ENCODE measurements around the gene OR6S1.
"Not testable (repeated sequence)": the region's sequence is repeated elsewhere in the genome, so short reads cannot be mapped to it uniquely, and the experiment has no call there.

Gene OR6S1

GRCh38 chr14:20657216-20658211 lies 16.0 kb upstream of the OR6S1 start:
- H3K27me3 ChIP-seq (ENCODE audit: control insufficient read depth in 1 of 2, insufficient read depth in 2 of 2, low read length in 2 of 2): peaks cover 14 to 24% of the 10 kb centered on the region in 2 donors

DNA sequence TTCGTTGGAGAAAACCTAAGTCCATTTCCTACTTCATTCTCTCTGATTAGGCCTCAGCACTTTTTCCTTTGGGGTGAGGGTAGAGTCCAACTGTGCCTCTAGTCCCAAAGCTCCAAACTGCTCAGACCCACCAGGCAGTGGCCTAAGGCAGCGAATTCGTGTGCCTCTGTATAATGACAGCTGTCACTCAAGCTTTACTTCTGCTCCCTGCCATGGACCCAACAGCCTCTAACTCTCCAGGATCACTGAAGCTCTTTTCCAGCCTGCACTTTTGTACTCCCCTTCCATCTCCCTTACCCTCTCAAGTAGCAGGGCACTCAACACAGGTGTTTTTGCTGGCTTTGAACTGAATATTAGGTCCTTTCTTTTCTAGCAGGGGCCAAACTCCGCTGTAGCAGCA lies 14.8 kb upstream of the OR6S1 start:
- Histone ChIP-seq H3K27me3 (ENCODE audit: control insufficient read depth in 1 of 2, insufficient read depth in 2 of 2, low read length in 2 of 2) (peaks cover 14 to 27% of the 10 kb centered on the region in 2 donors), H3K9me3 (ENCODE audit: control insufficient read depth in 1 of 2, low read length in 2 of 2) (no peaks in the 10 kb centered on the region), H3K9ac (ENCODE audit: low read depth in 1 of 2, low read length in 2 of 2) (no peak overlapping the region)

More at GRCh38 chr14:20657216-20658211, 16.0 kb upstream of the OR6S1 start:
- Histone ChIP-seq H3K36me3 (ENCODE audit: control insufficient read depth in 1 of 2, insufficient read depth in 2 of 2, low read length in 2 of 2) (no peaks in the 10 kb centered on the region), H3K9me3 (ENCODE audit: control insufficient read depth in 1 of 2, low read length in 2 of 2) (no peaks in the 10 kb centered on the region), H3K4me3 (ENCODE audit: low read depth in 1 of 2, low read length in 2 of 2) (no peak overlapping the region), H3K4me1 (ENCODE audit: control insufficient read depth in 1 of 2, insufficient read depth in 2 of 2, low read length in 2 of 2) (peaks cover 32 to 34% of the 10 kb centered on the region in 2 donors), H3K9ac (ENCODE audit: low read depth in 1 of 2, low read length in 2 of 2) (no peak overlapping the region), H3K27ac (ENCODE audit: low read depth, low read length) (no peak overlapping the region)

GRCh38 chr14:20655851-20656250 lies 14.4 kb upstream of the OR6S1 start:
- H3K36me3 ChIP-seq (ENCODE audit: control insufficient read depth in 1 of 2, insufficient read depth in 2 of 2, low read length in 2 of 2): no peaks in the 10 kb centered on the region
- H3K9ac ChIP-seq (ENCODE audit: low read depth in 1 of 2, low read length in 2 of 2): no peak overlapping the region
- H3K27me3 ChIP-seq (ENCODE audit: control insufficient read depth in 1 of 2, insufficient read depth in 2 of 2, low read length in 2 of 2): peaks cover 14 to 27% of the 10 kb centered on the region in 2 donors
- H3K4me1 ChIP-seq (ENCODE audit: control insufficient read depth in 1 of 2, insufficient read depth in 2 of 2, low read length in 2 of 2): peaks cover 22 to 25% of the 10 kb centered on the region in 2 donors
- no peak overlapping the region for H3K27ac ChIP-seq (ENCODE audit: low read depth, low read length)
- H3K9me3 ChIP-seq (ENCODE audit: control insufficient read depth in 1 of 2, low read length in 2 of 2): no peaks in the 10 kb centered on the region
- no peak overlapping the region for H3K4me3 ChIP-seq (ENCODE audit: low read depth in 1 of 2, low read length in 2 of 2)

More for the DNA sequence above, 14.8 kb upstream of the OR6S1 start:
- H3K36me3 ChIP-seq (ENCODE audit: control insufficient read depth in 1 of 2, insufficient read depth in 2 of 2, low read length in 2 of 2): no peaks in the 10 kb centered on the region
- H3K4me3 ChIP-seq (ENCODE audit: low read depth in 1 of 2, low read length in 2 of 2): no peak overlapping the region
- H3K27ac ChIP-seq (ENCODE audit: low read depth, low read length): no peak overlapping the region
- H3K4me1 ChIP-seq (ENCODE audit: control insufficient read depth in 1 of 2, insufficient read depth in 2 of 2, low read length in 2 of 2): peaks cover 24 to 28% of the 10 kb centered on the region in 2 donors

GRCh38 chr14:20652996-20653975 lies 11.8 kb upstream of the OR6S1 start:
- H3K27me3 ChIP-seq (ENCODE audit: control insufficient read depth in 1 of 2, insufficient read depth in 2 of 2, low read length in 2 of 2): peaks cover 14 to 27% of the 10 kb centered on the region in 2 donors

DNA sequence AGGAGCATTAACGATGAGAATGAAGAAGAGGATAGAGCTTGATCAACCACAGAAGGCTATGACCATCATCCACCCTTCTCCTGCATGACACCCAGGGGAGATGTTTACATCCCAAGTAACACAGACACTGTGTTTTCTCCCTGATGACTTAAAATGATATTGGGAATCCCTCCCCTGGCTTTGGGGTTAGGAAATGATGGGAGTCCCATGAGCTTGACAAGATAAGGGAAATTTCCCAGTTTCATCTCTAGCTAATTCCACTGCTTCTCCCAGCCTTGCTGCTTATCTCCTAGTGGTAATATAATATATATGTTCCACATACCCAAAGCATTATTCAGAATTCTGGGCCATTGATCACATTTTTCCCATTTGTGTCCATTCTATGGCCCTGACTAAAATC lies 4.0 kb upstream of the OR6S1 start:
- no peaks in the 10 kb centered on the region for H3K4me1 ChIP-seq (ENCODE audit: control insufficient read depth in 1 of 2, insufficient read depth in 2 of 2, low read length in 2 of 2)
- no peaks in the 10 kb centered on the region for H3K27me3 ChIP-seq (ENCODE audit: control insufficient read depth in 1 of 2, insufficient read depth in 2 of 2, low read length in 2 of 2)
- no peak overlapping the region for H3K4me3 ChIP-seq (ENCODE audit: low read depth in 1 of 2, low read length in 2 of 2)
- H3K27ac ChIP-seq (ENCODE audit: low read depth, low read length): no peak overlapping the region
- H3K9me3 ChIP-seq (ENCODE audit: control insufficient read depth in 1 of 2, low read length in 2 of 2): no peaks in the 10 kb centered on the region
- no peaks in the 10 kb centered on the region for H3K36me3 ChIP-seq (ENCODE audit: control insufficient read depth in 1 of 2, insufficient read depth in 2 of 2, low read length in 2 of 2)
- no peak overlapping the region for H3K9ac ChIP-seq (ENCODE audit: low read depth in 1 of 2, low read length in 2 of 2)

More at GRCh38 chr14:20652996-20653975, 11.8 kb upstream of the OR6S1 start:
- Histone ChIP-seq H3K36me3 (ENCODE audit: control insufficient read depth in 1 of 2, insufficient read depth in 2 of 2, low read length in 2 of 2) (no peaks in the 10 kb centered on the region), H3K27ac (ENCODE audit: low read depth, low read length) (no peak overlapping the region), H3K4me1 (ENCODE audit: control insufficient read depth in 1 of 2, insufficient read depth in 2 of 2, low read length in 2 of 2) (peaks cover 9% of the 10 kb centered on the region in 2 donors), H3K9ac (ENCODE audit: low read depth in 1 of 2, low read length in 2 of 2) (no peak overlapping the region), H3K4me3 (ENCODE audit: low read depth in 1 of 2, low read length in 2 of 2) (peak overlapping the region in 1 of 2 donors; percentile 36), H3K9me3 (ENCODE audit: control insufficient read depth in 1 of 2, low read length in 2 of 2) (no peaks in the 10 kb centered on the region)

DNA sequence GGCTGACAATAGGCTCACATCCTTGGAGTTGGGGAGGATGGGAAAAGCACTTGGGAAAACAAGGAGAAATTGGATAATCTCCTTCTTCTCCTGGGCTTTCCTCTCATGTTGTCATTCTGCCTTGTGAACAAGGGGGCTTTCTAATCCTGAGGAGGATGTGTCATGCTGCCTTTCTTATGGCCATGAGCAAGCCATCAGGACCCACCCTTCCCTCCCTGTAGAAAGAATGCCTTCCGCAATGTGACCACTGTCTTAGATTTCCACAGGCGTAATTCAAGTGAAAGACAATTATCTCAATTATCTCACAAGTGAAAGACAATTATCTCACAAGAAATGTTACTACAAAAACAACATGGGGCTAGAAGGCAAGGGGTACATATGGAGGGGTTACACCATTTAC lies 3.0 kb upstream of the OR6S1 start:
- Histone ChIP-seq H3K9ac (ENCODE audit: low read depth in 1 of 2, low read length in 2 of 2) (no peak overlapping the region), H3K4me1 (ENCODE audit: control insufficient read depth in 1 of 2, insufficient read depth in 2 of 2, low read length in 2 of 2) (no peaks in the 10 kb centered on the region), H3K9me3 (ENCODE audit: control insufficient read depth in 1 of 2, low read length in 2 of 2) (no peaks in the 10 kb centered on the region), H3K36me3 (ENCODE audit: control insufficient read depth in 1 of 2, insufficient read depth in 2 of 2, low read length in 2 of 2) (no peaks in the 10 kb centered on the region), H3K4me3 (ENCODE audit: low read depth in 1 of 2, low read length in 2 of 2) (no peak overlapping the region), H3K27ac (ENCODE audit: low read depth, low read length) (no peak overlapping the region), H3K27me3 (ENCODE audit: control insufficient read depth in 1 of 2, insufficient read depth in 2 of 2, low read length in 2 of 2) (no peaks in the 10 kb centered on the region)

DNA sequence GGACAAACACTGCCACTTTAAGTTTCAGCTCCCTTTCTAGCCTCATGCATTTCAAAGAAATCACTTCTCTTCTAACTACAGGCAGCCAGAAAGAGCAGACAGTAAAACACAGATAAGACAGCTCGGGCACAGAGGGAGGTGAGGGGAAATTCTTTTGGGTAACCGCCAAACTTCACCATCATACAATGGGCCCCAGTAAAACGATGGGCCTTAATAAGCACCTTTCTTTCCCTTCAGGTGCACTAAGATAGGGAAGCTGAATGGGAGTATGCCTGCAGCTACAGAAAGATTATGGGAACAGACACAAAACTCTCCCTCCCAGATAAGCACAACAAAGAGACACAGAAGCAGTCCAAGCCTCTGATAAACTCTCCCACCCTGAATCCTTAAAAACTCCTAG lies 1.3 kb upstream of the OR6S1 start:
- not testable (repeated sequence) for H3K36me3 ChIP-seq (ENCODE audit: control insufficient read depth in 1 of 2, insufficient read depth in 2 of 2, low read length in 2 of 2); H3K4me3 ChIP-seq (ENCODE audit: low read depth in 1 of 2, low read length in 2 of 2); H3K9ac ChIP-seq (ENCODE audit: low read depth in 1 of 2, low read length in 2 of 2); H3K4me1 ChIP-seq (ENCODE audit: control insufficient read depth in 1 of 2, insufficient read depth in 2 of 2, low read length in 2 of 2); H3K27me3 ChIP-seq (ENCODE audit: control insufficient read depth in 1 of 2, insufficient read depth in 2 of 2, low read length in 2 of 2); H3K27ac ChIP-seq (ENCODE audit: low read depth, low read length); H3K9me3 ChIP-seq (ENCODE audit: control insufficient read depth in 1 of 2, low read length in 2 of 2)

DNA sequence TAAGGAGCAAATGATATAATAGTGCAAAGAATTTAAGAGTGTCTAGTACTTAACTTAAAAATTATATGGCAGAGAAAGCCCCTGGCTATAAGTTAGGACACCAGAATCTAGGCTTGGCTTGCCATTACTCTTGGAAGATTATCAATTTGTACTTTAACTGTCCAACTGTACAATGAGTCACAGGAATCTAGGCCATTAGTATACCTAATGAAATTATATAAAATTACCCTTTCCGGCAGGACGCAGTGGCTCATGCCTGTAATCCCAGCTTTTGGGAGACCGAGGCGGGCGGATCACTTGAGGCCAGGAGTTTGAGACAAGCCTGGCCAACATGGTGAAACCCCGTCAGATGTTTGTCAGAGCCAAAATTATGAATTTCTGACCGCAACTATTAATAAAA lies 691 bp upstream of the OR6S1 start:
- Histone ChIP-seq H3K9me3 (ENCODE audit: control insufficient read depth in 1 of 2, low read length in 2 of 2) (no peaks in the 10 kb centered on the region), H3K27ac (ENCODE audit: low read depth, low read length) (no peak overlapping the region), H3K27me3 (ENCODE audit: control insufficient read depth in 1 of 2, insufficient read depth in 2 of 2, low read length in 2 of 2) (peaks cover 0 to 5% of the 10 kb centered on the region in 2 donors), H3K9ac (ENCODE audit: low read depth in 1 of 2, low read length in 2 of 2) (no peak overlapping the region), H3K4me1 (ENCODE audit: control insufficient read depth in 1 of 2, insufficient read depth in 2 of 2, low read length in 2 of 2) (no peaks in the 10 kb centered on the region), H3K4me3 (ENCODE audit: low read depth in 1 of 2, low read length in 2 of 2) (no peak overlapping the region), H3K36me3 (ENCODE audit: control insufficient read depth in 1 of 2, insufficient read depth in 2 of 2, low read length in 2 of 2) (no peaks in the 10 kb centered on the region)

DNA sequence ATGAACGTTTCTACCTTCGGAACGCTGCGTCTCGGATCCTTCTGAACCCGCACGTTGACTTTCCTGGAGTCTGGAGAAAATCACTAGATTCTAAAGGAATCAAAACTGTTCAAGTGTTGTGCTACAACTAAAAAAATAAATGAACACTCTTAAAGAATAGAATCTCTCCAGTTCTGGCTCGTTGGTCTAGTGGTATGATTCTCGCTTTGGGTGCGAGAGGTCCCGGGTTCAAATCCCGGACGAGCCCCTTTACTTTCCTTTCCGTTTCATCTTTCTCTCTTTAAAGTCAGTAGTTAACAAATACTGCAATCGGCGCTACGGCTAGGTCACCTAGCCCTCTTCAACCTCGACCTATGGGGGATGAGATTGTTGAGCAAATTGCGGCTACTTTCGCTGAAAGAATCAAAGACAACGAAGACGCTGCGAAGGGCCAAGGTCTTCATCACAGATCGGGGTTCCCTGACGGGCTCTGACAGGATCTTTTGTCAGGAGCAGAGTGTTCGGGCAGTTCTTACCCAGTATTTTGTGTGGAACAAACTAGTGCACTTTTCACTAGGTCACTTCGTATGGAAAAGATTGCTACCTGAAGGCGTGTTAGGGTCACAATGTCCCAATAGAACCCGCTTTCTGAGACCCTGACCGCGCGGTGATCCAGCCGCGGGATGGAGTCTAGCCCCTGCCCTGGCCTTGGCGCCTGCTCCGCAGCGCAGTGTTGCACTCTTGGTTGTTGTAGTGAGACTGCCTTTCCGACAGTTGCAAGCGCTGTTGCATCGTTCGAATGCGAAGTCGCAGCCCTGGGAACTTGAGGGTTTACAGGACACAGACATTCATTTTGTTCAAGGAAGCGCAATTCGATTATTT lies 8.4 kb downstream of the OR6S1 start:
- peak overlapping the region in 1 of 2 donors; percentile 32 for H3K9ac ChIP-seq (ENCODE audit: low read depth in 1 of 2, low read length in 2 of 2)
- peaks cover 5 to 13% of the 10 kb centered on the region in 2 donors for H3K27me3 ChIP-seq (ENCODE audit: control insufficient read depth in 1 of 2, insufficient read depth in 2 of 2, low read length in 2 of 2)
- H3K36me3 ChIP-seq (ENCODE audit: control insufficient read depth in 1 of 2, insufficient read depth in 2 of 2, low read length in 2 of 2): no peaks in the 10 kb centered on the region
- H3K4me3 ChIP-seq (ENCODE audit: low read depth in 1 of 2, low read length in 2 of 2): peak overlapping the region; percentile 61 to 70
- no peaks in the 10 kb centered on the region for H3K9me3 ChIP-seq (ENCODE audit: control insufficient read depth in 1 of 2, low read length in 2 of 2)
- H3K27ac ChIP-seq (ENCODE audit: low read depth, low read length): no peak overlapping the region
- H3K4me1 ChIP-seq (ENCODE audit: control insufficient read depth in 1 of 2, insufficient read depth in 2 of 2, low read length in 2 of 2): peaks cover 15 to 25% of the 10 kb centered on the region in 2 donors

All from duodenal mucosa (tissue), 2 donors.